ENCODE results near the gene PILRB. TPM values are rescaled to one million over a fixed set of nuclear protein-coding genes. Genes with fewer than 3 reads are reported as not detected.

Gene PILRB
- total RNA-seq, 1 experiment from 2014 or later = 74.1 TPM

- Histone ChIP-seq H3K36me3 (ENCODE audit: low read depth, low read length) (peaks cover 16% of the 10 kb centered on the region; the same call in 1 of the 2 replicates), H3K9ac (ENCODE audit: low read length) (no peak overlapping the region), H3K4me2 (ENCODE audit: low read length) (no peak overlapping the region), H3K79me2 (ENCODE audit: low read length) (no peaks in the 10 kb centered on the region), H3K27me3 (ENCODE audit: low read length) (no peaks in the 10 kb centered on the region), H4K20me1 (ENCODE audit: low read length) (no peaks in the 10 kb centered on the region), H3F3A (ENCODE audit: low read length, unreplicated experiment) (no peaks in the 10 kb centered on the region), H3K4me3 (ENCODE audit: low read length) (no peak overlapping the region), H3K27ac (ENCODE audit: low read length) (no peak overlapping the region), H3K9me3 (ENCODE audit: low read length) (no peaks in the 10 kb centered on the region), H2AFZ (ENCODE audit: low read length) (no peak overlapping the region), H3K9me2 (replicated peaks; ENCODE audit: low read length) (no peaks in the 10 kb centered on the region), H3K4me1 (ENCODE audit: insufficient read depth, low read length) (no peaks in the 10 kb centered on the region)
- intact Hi-C loops (cut with micrococcal nuclease) = no loop called here
- BruUV-seq (replicated peaks) = no TSS peak
- ATAC-seq (no peak), DNase-seq (no peak)
- ChIA-PET POLR2A (ENCODE audit: unreplicated experiment) (no interaction called here), CTCF (no interaction called here)
- TF ChIP-seq CTCF (conservative IDR thresholded peaks at IDR 0.05; ENCODE audit: low read depth, low read length) (no peak), EZH2 (IDR thresholded peaks at IDR 0.05; ENCODE audit: low read length, unreplicated experiment) (no peak), EZH2phosphoT487 (IDR thresholded peaks at IDR 0.05; ENCODE audit: borderline replicate concordance, low read length) (no peak)
Observed at GRCh38 chr7:100367251-100367620, 9.3 kb downstream of the PILRB start.

- ATAC-seq = no peak
Observed at GRCh38 chr7:100367676-100368613, 10.0 kb downstream of the PILRB start.

More at GRCh38 chr7:100367676-100368613, 10.0 kb downstream of the PILRB start:
- no peaks in the 10 kb centered on the region for H3K9me3 ChIP-seq (ENCODE audit: low read length)
- BruUV-seq (replicated peaks) = no TSS peak
- CTCF ChIA-PET = no interaction called here
- no peaks in the 10 kb centered on the region for H3K4me1 ChIP-seq (ENCODE audit: insufficient read depth, low read length)
- TF ChIP-seq EZH2 (IDR thresholded peaks at IDR 0.05; ENCODE audit: low read length, unreplicated experiment) = no peak
- no peak for TF ChIP-seq CTCF (conservative IDR thresholded peaks at IDR 0.05; ENCODE audit: low read depth, low read length)
- TF ChIP-seq EZH2phosphoT487 (IDR thresholded peaks at IDR 0.05; ENCODE audit: borderline replicate concordance, low read length) = no peak
- no peaks in the 10 kb centered on the region for H3K27me3 ChIP-seq (ENCODE audit: low read length)
- H3F3A ChIP-seq (ENCODE audit: low read length, unreplicated experiment) = no peaks in the 10 kb centered on the region
- no peak for DNase-seq
- H4K20me1 ChIP-seq (ENCODE audit: low read length) = no peaks in the 10 kb centered on the region
- no peak overlapping the region for H3K4me3 ChIP-seq (ENCODE audit: low read length)
- H2AFZ ChIP-seq (ENCODE audit: low read length) = no peak overlapping the region
- no peak overlapping the region for H3K27ac ChIP-seq (ENCODE audit: low read length)
- no peak overlapping the region for H3K4me2 ChIP-seq (ENCODE audit: low read length)
- no peaks in the 10 kb centered on the region for H3K9me2 ChIP-seq (replicated peaks; ENCODE audit: low read length)
- no peak overlapping the region for H3K9ac ChIP-seq (ENCODE audit: low read length)
- H3K79me2 ChIP-seq (ENCODE audit: low read length) = no peaks in the 10 kb centered on the region
- peaks cover 8% of the 10 kb centered on the region; the same call in 1 of the 2 replicates for H3K36me3 ChIP-seq (ENCODE audit: low read depth, low read length)
- intact Hi-C loops (cut with micrococcal nuclease) = no loop called here
- POLR2A ChIA-PET (ENCODE audit: unreplicated experiment) = no interaction called here

Data from PC-3 (cell line).